LNCAP (cell line): ENCODE measurements around the gene SLC45A3.

Experiments used
- TF ChIP-seq, protein P1 (sequence below): fragments of 450-650 bp; IDR thresholded peaks from 2 replicates; pipeline ENCODE4 v1.5.1; 2017; ENCODE audit warnings: mild to moderate bottlenecking

SLC45A3 gene

DNA sequence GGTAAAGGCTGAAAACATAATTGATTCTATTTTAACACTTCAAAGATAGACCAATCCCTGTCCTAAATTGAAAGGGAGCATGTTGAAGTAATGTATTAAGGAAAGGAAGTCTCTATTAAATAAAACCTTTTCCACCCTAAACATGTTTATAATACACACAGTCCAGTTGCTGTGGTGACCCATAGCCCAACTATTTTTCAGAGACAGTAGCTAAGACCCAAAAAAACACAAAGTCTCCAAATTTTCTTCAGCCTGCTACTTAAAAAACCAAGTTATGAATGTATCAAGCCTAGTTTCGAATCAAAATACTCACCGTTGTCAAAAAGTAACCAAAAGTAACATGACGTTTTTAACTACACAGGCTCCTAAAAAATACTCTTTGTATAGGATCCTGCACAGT is 50.1 kb downstream of the SLC45A3 start:
- TF ChIP-seq, protein P1, sequence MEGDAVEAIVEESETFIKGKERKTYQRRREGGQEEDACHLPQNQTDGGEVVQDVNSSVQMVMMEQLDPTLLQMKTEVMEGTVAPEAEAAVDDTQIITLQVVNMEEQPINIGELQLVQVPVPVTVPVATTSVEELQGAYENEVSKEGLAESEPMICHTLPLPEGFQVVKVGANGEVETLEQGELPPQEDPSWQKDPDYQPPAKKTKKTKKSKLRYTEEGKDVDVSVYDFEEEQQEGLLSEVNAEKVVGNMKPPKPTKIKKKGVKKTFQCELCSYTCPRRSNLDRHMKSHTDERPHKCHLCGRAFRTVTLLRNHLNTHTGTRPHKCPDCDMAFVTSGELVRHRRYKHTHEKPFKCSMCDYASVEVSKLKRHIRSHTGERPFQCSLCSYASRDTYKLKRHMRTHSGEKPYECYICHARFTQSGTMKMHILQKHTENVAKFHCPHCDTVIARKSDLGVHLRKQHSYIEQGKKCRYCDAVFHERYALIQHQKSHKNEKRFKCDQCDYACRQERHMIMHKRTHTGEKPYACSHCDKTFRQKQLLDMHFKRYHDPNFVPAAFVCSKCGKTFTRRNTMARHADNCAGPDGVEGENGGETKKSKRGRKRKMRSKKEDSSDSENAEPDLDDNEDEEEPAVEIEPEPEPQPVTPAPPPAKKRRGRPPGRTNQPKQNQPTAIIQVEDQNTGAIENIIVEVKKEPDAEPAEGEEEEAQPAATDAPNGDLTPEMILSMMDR = no peak

GRCh38 chr1:205629751-205630150 is 50.6 kb downstream of the SLC45A3 start:
- TF ChIP-seq, protein P1 = no peak

DNA sequence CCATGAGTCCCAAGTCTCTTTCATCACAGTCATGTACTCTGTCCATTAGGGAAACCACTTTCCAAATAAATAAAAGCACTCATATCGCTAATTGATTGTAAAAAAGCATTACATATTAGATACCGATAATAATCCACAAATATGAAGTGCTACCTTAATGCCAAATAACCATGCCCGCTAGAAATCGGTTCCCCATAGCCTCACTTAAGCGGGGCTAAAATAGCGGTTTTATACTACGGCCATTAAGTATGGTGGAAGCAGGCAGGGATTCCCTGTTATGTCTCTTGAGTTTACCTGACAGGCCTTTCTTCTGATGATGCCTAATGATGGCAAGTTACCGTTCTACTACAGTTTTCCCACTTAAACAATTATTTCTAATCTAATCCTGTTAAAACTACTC is 52.4 kb downstream of the SLC45A3 start:
- TF ChIP-seq, protein P1 = no peak

GRCh38 chr1:205626216-205626615 is 54.1 kb downstream of the SLC45A3 start:
- TF ChIP-seq, protein P1 = no peak

- TF ChIP-seq, protein P1 = no peak
These were observed 56.7 kb downstream of the SLC45A3 start for GRCh38 chr1:205623646-205624045.

- TF ChIP-seq, protein P1 = no peak
These were observed 60.0 kb downstream of the SLC45A3 start for GRCh38 chr1:205620269-205620668.

GRCh38 chr1:205619376-205619775 is 60.9 kb downstream of the SLC45A3 start:
- TF ChIP-seq, protein P1 = no peak

GRCh38 chr1:205616563-205617293 is 63.6 kb downstream of the SLC45A3 start:
- TF ChIP-seq, protein P1 = no peak
